Activated naive CD8-positive, alpha-beta T cell (primary cell): ENCODE measurements around the gene EDIL3.

Source experiments
- H3K27ac Mint-ChIP-seq: one replicate; pipeline ENCODE4 v1.8.0; 2021; ENCODE audit warnings: mixed read lengths
- H3K27me3 Mint-ChIP-seq: one replicate; pipeline ENCODE4 v1.8.0; 2021; ENCODE audit warnings: mixed read lengths
- H3K36me3 Mint-ChIP-seq: one replicate; pipeline ENCODE4 v1.8.0; 2021; ENCODE audit warnings: mixed read lengths
- H3K4me1 Mint-ChIP-seq: one replicate; pipeline ENCODE4 v1.8.0; 2021; ENCODE audit warnings: low read depth, mixed read lengths
- H3K4me3 Mint-ChIP-seq: one replicate; pipeline ENCODE4 v1.8.0; 2021; ENCODE audit warnings: mild to moderate bottlenecking, mixed read lengths
- H3K9me3 Mint-ChIP-seq: one replicate; pipeline ENCODE4 v1.8.0; 2021; ENCODE audit warnings: low read depth, mixed read lengths

EDIL3 gene

GRCh38 chr5:84265739-84266550, 118.7 kb downstream of the EDIL3 start:
- H3K27me3 Mint-ChIP-seq, result peaks cover 3% of the 10 kb centered on the region
- H3K36me3 Mint-ChIP-seq, result no peaks in the 10 kb centered on the region
- no peaks in the 10 kb centered on the region for H3K4me1 Mint-ChIP-seq
- H3K27ac Mint-ChIP-seq, result no peak overlapping the region
- H3K9me3 Mint-ChIP-seq, result no peaks in the 10 kb centered on the region
- H3K4me3 Mint-ChIP-seq, result no peak overlapping the region

DNA sequence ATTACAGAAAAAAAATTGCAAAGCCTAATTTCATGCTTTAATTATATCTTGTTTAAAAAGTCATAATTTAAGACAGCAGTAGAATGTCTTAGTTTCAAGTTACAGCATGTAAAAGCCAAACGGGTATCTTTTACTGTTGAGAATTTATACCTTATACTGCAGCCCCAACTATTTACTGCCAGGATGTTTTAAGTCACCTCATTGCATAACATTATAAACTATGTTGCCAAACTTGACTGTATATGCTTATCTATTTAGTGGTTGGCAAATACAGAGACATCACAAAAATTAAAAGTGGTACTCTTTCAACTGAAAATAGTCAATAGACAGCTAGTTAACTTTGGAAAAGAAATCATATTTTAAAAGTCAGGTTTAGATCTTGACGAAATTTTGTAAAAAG, 119.5 kb downstream of the EDIL3 start:
- Mint-ChIP-seq H3K27ac (no peak overlapping the region), H3K9me3 (no peaks in the 10 kb centered on the region), H3K27me3 (peaks cover 3% of the 10 kb centered on the region), H3K4me1 (no peaks in the 10 kb centered on the region), H3K36me3 (no peaks in the 10 kb centered on the region), H3K4me3 (no peak overlapping the region)

- no peaks in the 10 kb centered on the region for H3K36me3 Mint-ChIP-seq
- H3K4me1 Mint-ChIP-seq, result no peaks in the 10 kb centered on the region
- H3K27me3 Mint-ChIP-seq, result peaks cover 3% of the 10 kb centered on the region
- no peak overlapping the region for H3K27ac Mint-ChIP-seq
- no peak overlapping the region for H3K4me3 Mint-ChIP-seq
- H3K9me3 Mint-ChIP-seq, result no peaks in the 10 kb centered on the region
Observed at GRCh38 chr5:84260939-84261338, 123.7 kb downstream of the EDIL3 start.

- H3K36me3 Mint-ChIP-seq, result no peaks in the 10 kb centered on the region
- H3K4me1 Mint-ChIP-seq, result no peaks in the 10 kb centered on the region
Observed at GRCh38 chr5:84260140-84260539, 124.5 kb downstream of the EDIL3 start.

GRCh38 chr5:84259283-84260045, 125.2 kb downstream of the EDIL3 start:
- Mint-ChIP-seq H3K4me3 (no peak overlapping the region), H3K9me3 (no peaks in the 10 kb centered on the region), H3K4me1 (no peaks in the 10 kb centered on the region), H3K27ac (no peak overlapping the region), H3K36me3 (no peaks in the 10 kb centered on the region), H3K27me3 (peaks cover 3% of the 10 kb centered on the region)

More at GRCh38 chr5:84260140-84260539, 124.5 kb downstream of the EDIL3 start:
- Mint-ChIP-seq H3K27ac (no peak overlapping the region), H3K4me3 (no peak overlapping the region), H3K27me3 (peaks cover 3% of the 10 kb centered on the region), H3K9me3 (no peaks in the 10 kb centered on the region)

DNA sequence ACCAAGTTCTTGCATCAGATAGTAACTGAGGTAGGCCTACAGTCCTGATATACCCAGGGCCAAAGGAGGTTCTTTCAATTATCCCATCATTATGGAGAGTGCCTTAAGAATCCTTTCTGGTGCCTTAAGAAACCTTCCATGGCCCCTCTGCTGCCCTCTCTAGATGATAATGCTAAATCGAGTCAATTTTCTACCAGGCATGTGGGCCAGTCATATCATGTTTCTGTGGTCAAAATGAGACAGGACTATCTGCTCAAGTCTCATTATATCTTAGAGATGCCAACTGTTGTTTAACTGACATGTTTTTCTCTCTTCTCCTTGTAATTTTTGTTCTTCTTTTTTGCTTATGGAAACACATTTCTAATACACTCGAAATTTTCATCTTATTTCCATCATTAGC, 127.6 kb downstream of the EDIL3 start:
- no peaks in the 10 kb centered on the region for H3K4me1 Mint-ChIP-seq

DNA sequence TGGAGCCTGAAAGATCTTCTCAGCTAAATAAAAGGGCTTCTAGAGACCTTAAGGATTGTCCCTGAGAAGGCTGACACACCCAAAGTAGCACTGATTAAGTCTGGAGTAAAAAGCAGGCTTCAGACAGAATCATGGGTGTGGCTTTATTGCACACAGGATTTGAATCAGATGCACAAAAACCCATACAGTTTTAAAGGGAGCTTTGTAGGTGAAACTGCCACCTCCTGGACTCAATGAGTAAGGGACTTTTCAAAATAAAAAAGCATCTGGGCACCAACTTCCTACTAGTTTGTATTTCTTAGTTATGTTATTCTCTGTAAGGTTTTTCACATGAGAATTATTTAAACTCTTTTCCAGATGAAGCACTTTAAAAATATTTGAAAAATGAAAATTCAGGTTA, 129.4 kb downstream of the EDIL3 start:
- Mint-ChIP-seq H3K9me3 (no peaks in the 10 kb centered on the region), H3K36me3 (no peaks in the 10 kb centered on the region), H3K4me3 (no peak overlapping the region), H3K27ac (no peak overlapping the region), H3K27me3 (no peaks in the 10 kb centered on the region), H3K4me1 (no peaks in the 10 kb centered on the region)

More for the DNA sequence above, 127.6 kb downstream of the EDIL3 start:
- H3K9me3 Mint-ChIP-seq, result no peaks in the 10 kb centered on the region
- H3K4me3 Mint-ChIP-seq, result no peak overlapping the region
- H3K27me3 Mint-ChIP-seq, result no peaks in the 10 kb centered on the region
- H3K27ac Mint-ChIP-seq, result no peak overlapping the region
- no peaks in the 10 kb centered on the region for H3K36me3 Mint-ChIP-seq

- Mint-ChIP-seq H3K9me3 (no peaks in the 10 kb centered on the region), H3K4me1 (no peaks in the 10 kb centered on the region), H3K27ac (no peak overlapping the region), H3K27me3 (no peaks in the 10 kb centered on the region), H3K4me3 (no peak overlapping the region), H3K36me3 (no peaks in the 10 kb centered on the region)
Observed at GRCh38 chr5:84253946-84254345, 130.7 kb downstream of the EDIL3 start.

GRCh38 chr5:84251503-84251902, 133.2 kb downstream of the EDIL3 start:
- Mint-ChIP-seq H3K4me3 (no peak overlapping the region), H3K27ac (no peak overlapping the region)

DNA sequence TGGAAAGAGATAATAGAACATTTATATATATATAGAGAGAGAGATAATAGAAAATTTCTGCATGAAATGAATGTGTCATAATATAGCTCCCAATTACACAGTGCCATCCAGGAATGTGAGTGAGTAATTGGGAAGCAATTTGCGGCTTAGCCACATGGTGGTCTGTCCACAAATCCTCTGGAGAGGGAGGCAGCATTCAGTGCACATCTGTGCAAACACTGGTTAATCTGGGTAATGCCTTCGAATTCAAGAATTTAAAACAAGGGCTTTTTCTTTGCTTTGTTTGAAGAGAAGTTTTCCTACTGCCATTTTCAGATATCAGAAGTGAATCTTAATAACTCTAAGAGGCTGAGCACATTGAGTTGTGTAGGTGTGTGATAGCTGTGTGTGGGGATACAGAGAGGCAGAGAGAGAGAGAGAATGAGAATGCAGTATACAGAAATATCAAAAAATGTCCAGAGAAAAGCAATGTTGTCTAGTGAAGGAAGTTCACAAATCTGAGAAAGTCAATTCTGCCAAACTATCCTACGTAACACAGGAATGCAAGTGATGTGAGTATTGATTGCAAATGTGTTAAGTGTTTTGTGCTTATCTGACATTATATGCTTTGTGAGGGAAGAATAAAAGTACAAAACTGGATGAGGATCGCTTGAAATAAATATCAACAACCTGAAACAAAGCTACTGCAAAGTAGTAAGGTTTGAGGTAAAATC, 134.6 kb downstream of the EDIL3 start:
- Mint-ChIP-seq H3K4me1 (no peaks in the 10 kb centered on the region), H3K4me3 (no peak overlapping the region), H3K36me3 (no peaks in the 10 kb centered on the region), H3K27ac (no peak overlapping the region), H3K27me3 (peaks cover 1% of the 10 kb centered on the region), H3K9me3 (peaks cover 4% of the 10 kb centered on the region)

More at GRCh38 chr5:84251503-84251902, 133.2 kb downstream of the EDIL3 start:
- no peaks in the 10 kb centered on the region for H3K4me1 Mint-ChIP-seq
- peaks cover 1% of the 10 kb centered on the region for H3K27me3 Mint-ChIP-seq
- H3K36me3 Mint-ChIP-seq, result no peaks in the 10 kb centered on the region
- peaks cover 4% of the 10 kb centered on the region for H3K9me3 Mint-ChIP-seq

DNA sequence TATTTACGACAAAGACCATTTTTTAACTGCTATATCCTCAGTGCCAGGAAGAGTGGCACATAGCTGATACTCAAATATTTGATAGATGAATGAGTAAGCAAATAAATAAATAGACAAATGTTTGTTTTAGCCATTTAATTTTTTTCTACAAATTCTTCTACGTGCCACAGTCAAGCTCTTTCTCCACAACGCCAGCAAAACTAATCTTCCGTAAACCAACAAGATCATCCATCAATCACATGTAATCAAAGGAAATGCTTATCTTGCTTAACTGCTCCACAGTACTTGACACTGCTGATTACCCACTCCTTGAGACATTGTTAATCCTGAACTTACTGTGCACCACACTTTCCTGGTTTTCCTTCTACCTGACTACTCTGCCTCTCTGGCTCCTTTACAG, 136.7 kb downstream of the EDIL3 start:
- peaks cover 4% of the 10 kb centered on the region for H3K9me3 Mint-ChIP-seq
- no peaks in the 10 kb centered on the region for H3K4me1 Mint-ChIP-seq
- peaks cover 1% of the 10 kb centered on the region for H3K27me3 Mint-ChIP-seq
- no peak overlapping the region for H3K27ac Mint-ChIP-seq
- H3K4me3 Mint-ChIP-seq, result no peak overlapping the region
- H3K36me3 Mint-ChIP-seq, result no peaks in the 10 kb centered on the region

DNA sequence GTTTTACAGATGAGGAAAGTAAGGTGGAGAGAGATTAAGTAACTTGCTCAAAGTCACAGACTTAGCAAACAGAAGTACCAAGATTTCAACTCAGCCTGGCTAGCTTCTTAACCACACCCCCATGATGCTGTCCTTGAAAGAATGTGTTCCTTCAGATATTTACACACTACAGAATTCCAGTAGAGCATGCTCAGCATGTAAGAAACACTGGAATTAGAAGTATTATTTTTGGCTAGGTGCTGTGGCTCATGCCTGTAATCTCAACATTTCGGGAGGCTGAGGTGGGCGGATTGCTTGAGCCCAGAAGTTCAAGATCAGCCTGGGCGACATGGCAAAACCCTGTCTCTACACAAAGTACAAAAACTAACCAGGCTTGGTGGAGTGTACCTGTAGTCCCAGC, 142.4 kb downstream of the EDIL3 start:
- no peaks in the 10 kb centered on the region for H3K27me3 Mint-ChIP-seq
- H3K9me3 Mint-ChIP-seq, result peaks cover 4% of the 10 kb centered on the region
- no peaks in the 10 kb centered on the region for H3K36me3 Mint-ChIP-seq
- H3K4me1 Mint-ChIP-seq, result no peaks in the 10 kb centered on the region
- H3K4me3 Mint-ChIP-seq, result no peak overlapping the region
- H3K27ac Mint-ChIP-seq, result no peak overlapping the region

- Mint-ChIP-seq H3K4me1 (no peaks in the 10 kb centered on the region), H3K9me3 (peaks cover 7% of the 10 kb centered on the region), H3K36me3 (no peaks in the 10 kb centered on the region), H3K4me3 (no peak overlapping the region), H3K27me3 (no peaks in the 10 kb centered on the region), H3K27ac (no peak overlapping the region)
Observed at GRCh38 chr5:84239494-84239893, 145.2 kb downstream of the EDIL3 start.

- Mint-ChIP-seq H3K27ac (no peak overlapping the region), H3K27me3 (no peaks in the 10 kb centered on the region), H3K9me3 (peaks cover 7% of the 10 kb centered on the region), H3K36me3 (no peaks in the 10 kb centered on the region), H3K4me3 (no peak overlapping the region), H3K4me1 (no peaks in the 10 kb centered on the region)
Observed at GRCh38 chr5:84237126-84237525, 147.6 kb downstream of the EDIL3 start.

DNA sequence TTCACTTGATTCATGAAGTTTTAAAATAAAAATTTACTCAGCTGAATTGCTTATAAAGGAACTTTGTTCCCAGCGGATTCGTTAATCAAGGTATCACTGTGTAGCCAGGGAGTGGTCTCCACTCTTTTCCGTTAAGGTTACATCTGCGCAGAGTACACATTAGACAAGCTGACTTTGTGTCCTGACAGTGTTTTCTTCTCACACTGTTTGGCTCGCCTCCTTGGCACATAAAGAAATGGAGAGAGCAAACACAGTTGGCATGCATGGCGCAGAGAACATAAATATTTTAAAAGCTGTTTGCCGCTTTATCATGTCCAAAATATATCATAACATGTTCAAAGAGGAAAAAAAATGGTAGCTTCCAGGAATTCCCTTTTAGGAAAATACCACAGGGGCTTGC, 153.2 kb downstream of the EDIL3 start:
- no peaks in the 10 kb centered on the region for H3K27me3 Mint-ChIP-seq
- no peaks in the 10 kb centered on the region for H3K4me1 Mint-ChIP-seq
- no peak overlapping the region for H3K4me3 Mint-ChIP-seq
- H3K36me3 Mint-ChIP-seq, result no peaks in the 10 kb centered on the region
- H3K9me3 Mint-ChIP-seq, result peaks cover 3% of the 10 kb centered on the region
- H3K27ac Mint-ChIP-seq, result no peak overlapping the region
